ENCODE measurements around the gene EIF5B.
"Not testable (repeated sequence)": the region's sequence is repeated elsewhere in the genome, so short reads cannot be mapped to it uniquely, and the experiment has no call there.

Gene EIF5B

DNA sequence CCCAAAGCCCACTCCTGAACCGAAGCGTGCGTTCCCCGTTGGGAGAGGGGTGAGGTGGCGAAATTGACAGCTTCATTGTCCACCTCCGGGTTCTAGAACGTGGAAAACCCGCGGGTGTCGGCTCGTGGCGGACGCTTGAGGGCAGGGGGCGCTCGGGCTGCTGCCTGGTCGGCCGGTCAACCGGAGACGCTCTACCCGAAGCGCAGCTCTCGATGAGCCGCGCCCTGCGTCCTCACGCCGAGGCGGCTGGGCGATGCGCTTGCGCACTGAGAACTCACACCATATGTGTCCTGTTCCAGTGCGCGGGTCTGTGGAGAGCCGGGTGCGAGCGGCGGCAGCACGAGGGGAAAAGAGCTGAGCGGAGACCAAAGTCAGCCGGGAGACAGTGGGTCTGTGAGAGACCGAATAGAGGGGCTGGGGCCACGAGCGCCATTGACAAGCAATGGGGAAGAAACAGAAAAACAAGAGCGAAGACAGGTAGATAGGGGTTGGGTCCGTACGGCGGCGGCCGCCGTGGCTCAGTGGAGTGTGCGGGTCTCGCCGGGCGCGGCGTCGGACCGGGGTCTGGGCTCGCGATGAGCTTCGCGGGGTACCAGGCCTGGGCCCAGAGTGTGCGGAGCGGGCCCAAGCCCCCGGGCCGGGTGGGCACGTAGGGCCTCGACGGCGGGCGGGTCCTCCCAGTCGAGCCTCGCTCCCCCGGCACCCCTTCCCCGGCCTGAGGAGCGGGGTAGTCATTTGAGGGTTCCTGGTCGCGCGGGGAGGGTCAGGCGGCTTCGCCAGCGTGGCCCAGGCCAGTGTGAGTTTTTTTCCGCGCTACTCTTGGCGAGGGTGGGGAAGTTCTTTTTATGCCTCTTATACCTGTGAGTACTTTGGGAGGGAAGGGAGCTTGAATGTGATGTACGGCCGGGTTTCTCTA lies at the start of gene EIF5B:
EIF5B (plus strand) TSS at position 277 of the 916 bp plus-strand sequence; CDS start at position 443, 166 bp downstream.
- peak; percentile 93 for DNase-seq

GRCh38 chr2:99297994-99298393 lies 39.2 kb upstream of the EIF5B start:
- DNase-seq, result no peak

- DNase-seq, result no peak
Measured at GRCh38 chr2:99299580-99299979, 37.6 kb upstream of the EIF5B start.

GRCh38 chr2:99301097-99301496 lies 36.1 kb upstream of the EIF5B start, which contains the start of gene LYG1:
LYG1 (minus strand) TSS chr2:99301197; CDS start chr2:99295670, 5,527 bp downstream.
- DNase-seq, result not testable (repeated sequence)

DNA sequence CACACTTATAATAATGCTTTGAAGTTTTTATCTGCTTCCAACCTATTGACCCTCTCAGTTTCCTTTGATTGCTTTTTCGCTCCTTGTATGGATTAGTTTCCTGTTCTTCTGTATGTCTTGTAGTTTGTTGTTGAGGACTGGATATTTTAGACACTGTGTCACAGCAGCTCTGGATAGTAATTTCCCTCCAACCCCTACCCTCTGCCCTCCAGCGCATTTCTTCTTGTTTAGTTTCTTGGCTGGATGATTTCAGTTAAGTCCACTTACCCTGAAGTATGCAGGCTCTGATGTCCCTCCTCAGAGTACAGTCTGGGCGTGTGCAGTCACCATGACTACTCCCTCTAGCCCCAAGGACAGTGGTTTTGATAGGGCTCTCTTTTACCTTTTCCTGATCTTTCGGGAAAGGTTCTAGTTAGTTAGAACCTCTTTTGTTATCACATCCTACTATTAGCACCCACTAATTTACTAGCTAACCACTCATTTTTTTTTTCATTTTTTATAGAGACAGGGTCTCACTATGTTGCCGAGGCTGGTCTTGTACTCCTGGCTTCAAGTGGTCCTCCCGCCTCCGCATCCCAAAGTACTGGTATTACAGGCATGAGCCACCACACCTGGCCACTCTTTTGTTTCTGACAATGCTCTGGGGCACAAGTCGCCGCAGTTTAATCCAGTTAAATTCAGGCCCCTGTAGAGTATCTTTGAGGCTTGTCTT lies 19.9 kb upstream of the EIF5B start:
- DNase-seq, result no peak

DNA sequence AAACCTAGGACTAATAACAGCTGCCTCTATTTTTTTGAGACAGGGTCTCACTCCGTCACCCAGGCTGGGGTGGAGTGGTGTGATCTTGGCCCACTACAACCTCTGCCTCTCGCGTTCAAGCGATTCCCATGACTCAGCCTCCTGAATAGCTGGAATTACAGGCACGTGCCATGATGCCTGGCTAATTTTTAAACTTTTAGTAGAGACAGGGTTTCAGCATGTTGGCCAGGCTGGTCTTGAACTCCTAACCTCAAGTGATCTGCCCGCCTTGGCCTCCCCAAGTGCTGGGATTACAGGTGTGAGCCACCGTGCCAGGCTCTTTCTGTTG lies 19.4 kb upstream of the EIF5B start:
- not testable (repeated sequence) for DNase-seq

- no peak for DNase-seq
Measured at GRCh38 chr2:99325384-99325783, 11.8 kb upstream of the EIF5B start.

GRCh38 chr2:99335911-99336803 lies 1.0 kb upstream of the EIF5B start, which contains the start of gene TXNDC9:
TXNDC9 (minus strand) TSS chr2:99336333; CDS start chr2:99333210, 3,123 bp downstream.
- peak; percentile 96 for DNase-seq

DNA sequence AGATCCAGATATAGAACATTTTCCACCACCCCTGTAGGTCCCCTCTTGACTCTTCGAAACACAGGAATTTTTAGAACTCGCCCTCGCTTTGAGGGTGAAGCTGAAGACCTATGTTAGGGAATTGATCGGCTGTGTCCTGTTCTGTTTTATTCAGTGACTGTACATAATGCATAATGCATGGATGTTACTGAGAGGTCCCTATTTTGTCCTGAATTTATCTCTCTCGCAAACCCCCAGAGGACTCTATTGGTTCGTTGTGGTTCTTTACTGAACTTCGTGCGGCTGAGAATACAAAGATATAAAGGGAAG lies 431 bp upstream of the EIF5B start:
- DNase-seq, result no peak

- DNase-seq, result no peak
Measured at GRCh38 chr2:99338029-99338585, 918 bp downstream of the EIF5B start.

DNA sequence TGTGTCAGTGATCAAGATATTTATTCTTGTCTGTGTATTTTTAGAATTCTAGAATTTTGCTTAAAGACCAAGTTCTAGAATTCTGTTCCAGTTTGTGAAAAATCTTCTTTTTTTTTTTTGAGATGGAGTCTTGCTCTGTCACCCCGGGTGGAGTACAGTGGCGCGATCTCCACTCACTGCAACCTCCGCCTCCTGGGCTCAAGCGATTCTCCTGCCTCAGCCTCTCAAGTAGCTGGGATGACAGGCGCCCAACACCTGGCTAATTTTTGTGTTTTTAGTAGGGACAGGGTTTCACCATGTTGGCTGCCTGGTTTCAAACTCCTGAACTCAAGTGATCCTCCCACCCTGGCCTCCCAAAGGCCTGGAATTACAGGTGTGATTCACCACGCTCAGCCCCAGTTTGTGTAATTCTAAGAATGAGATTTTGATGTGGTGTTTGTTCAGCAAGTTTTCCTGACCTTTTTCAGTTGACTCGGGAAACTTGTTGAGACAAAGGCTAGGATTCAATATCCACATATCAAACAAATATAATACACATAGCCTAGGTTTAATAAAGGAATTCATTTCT lies 3.6 kb downstream of the EIF5B start:
- DNase-seq, result no peak

- no peak for DNase-seq
Measured at GRCh38 chr2:99342536-99342935, 5.3 kb downstream of the EIF5B start.

GRCh38 chr2:99345446-99345845 lies 8.3 kb downstream of the EIF5B start:
- DNase-seq, result not testable (repeated sequence)

DNA sequence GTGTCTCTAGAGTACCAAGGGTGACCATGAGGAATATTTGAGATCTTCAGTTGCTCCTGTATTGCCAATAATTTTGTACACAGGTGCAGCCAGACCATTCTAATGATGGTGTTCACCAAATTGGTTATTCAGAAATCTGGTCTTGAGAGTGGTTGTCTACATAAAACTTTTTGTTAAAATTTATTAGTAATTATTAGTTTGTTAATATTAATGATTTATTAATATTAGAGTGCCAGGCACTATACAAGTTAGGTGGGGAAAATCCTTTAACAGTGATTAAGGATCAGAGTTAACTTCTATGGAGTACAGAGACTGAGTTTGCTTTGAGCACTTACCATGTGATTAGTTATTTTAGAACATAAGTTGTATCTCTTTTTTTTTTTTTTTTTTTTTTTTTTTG lies 9.0 kb downstream of the EIF5B start:
- no peak for DNase-seq

- no peak for DNase-seq
Measured at GRCh38 chr2:99348173-99348572, 11.0 kb downstream of the EIF5B start.

DNA sequence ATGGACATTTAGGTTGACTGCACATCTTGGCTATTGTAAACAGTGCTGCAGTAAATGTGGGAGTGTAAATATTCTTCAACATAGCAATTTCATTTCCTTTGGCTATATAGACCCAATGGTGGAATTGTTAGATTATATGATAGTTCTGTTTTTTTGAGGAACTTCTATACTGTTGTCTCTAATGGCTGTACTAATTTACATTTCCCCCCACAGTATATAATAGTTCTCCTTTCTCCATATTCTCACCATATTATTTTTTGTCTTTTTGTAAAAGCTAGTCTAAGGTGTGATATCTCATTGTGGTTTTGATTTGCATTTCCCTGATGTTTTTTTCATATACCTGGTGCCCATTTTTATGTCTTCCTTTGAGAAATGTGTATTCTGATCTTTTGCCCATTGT lies 13.0 kb downstream of the EIF5B start:
- DNase-seq, result no peak

DNA sequence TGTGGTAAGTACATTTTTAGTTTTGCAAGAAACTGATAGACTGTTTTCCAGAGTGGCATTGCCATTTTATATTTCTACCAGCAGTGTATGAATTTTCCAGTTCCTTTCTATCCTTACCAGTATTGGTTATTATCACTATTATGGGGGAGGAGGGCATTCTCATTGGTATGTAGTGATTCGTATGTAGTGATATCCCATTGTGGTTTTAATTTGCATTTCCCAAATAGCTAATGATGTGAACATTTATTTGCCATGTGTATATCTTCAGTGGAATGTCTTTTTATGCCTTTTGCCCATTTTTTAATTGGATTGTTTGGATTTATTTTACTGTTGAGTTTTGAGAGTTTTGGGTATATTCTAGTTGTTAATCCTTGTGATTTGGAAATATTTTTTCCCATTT lies 16.9 kb downstream of the EIF5B start:
- no peak for DNase-seq

GRCh38 chr2:99354825-99355224 lies 17.6 kb downstream of the EIF5B start:
- not testable (repeated sequence) for DNase-seq

- no peak for DNase-seq
Measured at GRCh38 chr2:99356853-99357252, 19.7 kb downstream of the EIF5B start.

- DNase-seq, result no peak
Measured at GRCh38 chr2:99365661-99366060, 28.5 kb downstream of the EIF5B start.

GRCh38 chr2:99368854-99369253 lies 31.7 kb downstream of the EIF5B start:
- not testable (repeated sequence) for DNase-seq

GRCh38 chr2:99373144-99373543 lies 36.0 kb downstream of the EIF5B start:
- DNase-seq, result no peak

Measured in activated CD8-positive, alpha-beta memory T cell treated with anti-CD3 and anti-CD28 coated beads, Interleukin-2, amount 50 U/mL, for 4 hours (primary cell).